GM19372 (cell line): ENCODE data around the gene PPOX.

Experiments used
- ATAC-seq: cut with Tn5 transposase; IDR thresholded peaks from one replicate; pipeline ENCODE4 v1.9.1; 2021; ENCODE audit warnings: mild to moderate bottlenecking, low read depth, moderate library complexity; ENCODE audit not compliant: unreplicated experiment

PPOX gene

GRCh38 chr1:161165742-161166668 is at the start of gene PPOX:
Gene PPOX (plus strand): TSS chr1:161166426. CDS start chr1:161166848, 422 bp downstream.
- ATAC-seq, result peak; percentile 89

- peak; percentile 76 for ATAC-seq
Measured at GRCh38 chr1:161117759-161118581, 48.3 kb upstream of the PPOX start, which contains the start of the genes NIT1 and PFDN2. Gene NIT1 (plus strand): TSS chr1:161118105. CDS start chr1:161118177, 72 bp downstream. Gene PFDN2 (minus strand): TSS chr1:161118037. CDS start chr1:161118026, 11 bp downstream.

GRCh38 chr1:161119092-161119903 is 46.9 kb upstream of the PPOX start:
- ATAC-seq, result peak; percentile 60

- ATAC-seq, result no peak
Measured at GRCh38 chr1:161121042-161121650, 45.1 kb upstream of the PPOX start.

GRCh38 chr1:161121834-161122233 is 44.4 kb upstream of the PPOX start:
- no peak for ATAC-seq

GRCh38 chr1:161122967-161123366 is 43.3 kb upstream of the PPOX start:
- ATAC-seq, result no peak

GRCh38 chr1:161127649-161128048 is 38.6 kb upstream of the PPOX start:
- no peak for ATAC-seq

- no peak for ATAC-seq
Measured at GRCh38 chr1:161128591-161129420, 37.4 kb upstream of the PPOX start.

- no peak for ATAC-seq
Measured at GRCh38 chr1:161130266-161130665, 36.0 kb upstream of the PPOX start.

- no peak for ATAC-seq
Measured at GRCh38 chr1:161131523-161132409, 34.5 kb upstream of the PPOX start.

- peak; percentile 94 for ATAC-seq
Measured at GRCh38 chr1:161132410-161133219, 33.6 kb upstream of the PPOX start, which contains the start of gene DEDD. Gene DEDD (minus strand): TSS chr1:161132667. CDS start chr1:161124462, 8,205 bp downstream.

- no peak for ATAC-seq
Measured at GRCh38 chr1:161133220-161133740, 32.9 kb upstream of the PPOX start.

- no peak for ATAC-seq
Measured at GRCh38 chr1:161137881-161138280, 28.3 kb upstream of the PPOX start.

GRCh38 chr1:161138431-161138830 is 27.8 kb upstream of the PPOX start:
- ATAC-seq, result no peak

- ATAC-seq, result no peak
Measured at GRCh38 chr1:161139766-161140165, 26.5 kb upstream of the PPOX start.

- no peak for ATAC-seq
Measured at GRCh38 chr1:161140755-161141400, 25.3 kb upstream of the PPOX start.
